HEK293 (cell line): ENCODE results near the gene CD19.
A peak's percentile ranks its signal among the peaks of the same experiment; 100 is the strongest.

Source experiments
- CTCF ChIA-PET: fragments of 350-600 bp; formaldehyde crosslinking; extraction: SDS; loops from one replicate; lab custom pipeline; 2021; ENCODE audit warnings: antibody characterized with exemption; lab: Yijun Ruan, JAX
- POLR2A ChIA-PET: fragments of 300-600 bp; formaldehyde crosslinking; extraction: SDS; loops from one replicate; lab custom pipeline; 2020; ENCODE audit warnings: antibody characterized with exemption, inconsistent platforms; lab: Yijun Ruan, JAX
- H3K27ac ChIP-seq: fragments of 200-500 bp; sonication (Bioruptor generic); 2 replicates; pipeline ENCODE4 v1.5.1; 2014; ENCODE audit warnings: low read depth, low read length, control low read depth, inconsistent platforms; ENCODE audit errors: extremely low read depth
- H3K36me3 ChIP-seq, 2 experiments: fragments of 200-500 bp in 1 of 2; sonication (Bioruptor generic) in 1 of 2; 1 replicate in 1 of 2; 2 replicates in 1 of 2; pipeline ENCODE4 v1.5.1; 2014 to 2017; ENCODE audit warnings: inconsistent platforms in 2 of 2, low read length in 2 of 2; ENCODE audit not compliant: control insufficient read depth in 2 of 2, insufficient read depth in 1 of 2
- H3K4me1 ChIP-seq: fragments of 200-500 bp; sonication (Bioruptor generic); 2 replicates; pipeline ENCODE4 v1.5.1; 2014; ENCODE audit warnings: mild to moderate bottlenecking, low read length, inconsistent platforms; ENCODE audit not compliant: control insufficient read depth, insufficient read depth
- H3K4me3 ChIP-seq: 2 replicates; pipeline ENCODE4 v1.5.1; 2011; ENCODE audit warnings: low read depth, mild to moderate bottlenecking, control low read depth, low read length, moderate library complexity
- H3K9me3 ChIP-seq: fragments of 200-500 bp; sonication (Bioruptor generic); 2 replicates; pipeline ENCODE4 v1.5.1; 2014; ENCODE audit warnings: low read depth, low read length, inconsistent platforms; ENCODE audit not compliant: control insufficient read depth, insufficient read depth
- HOXD13 ChIP-seq: sonication (generic); formaldehyde crosslinking; IDR thresholded peaks from 2 replicates; pipeline ENCODE4 v1.8.0; 2022; ENCODE audit warnings: missing genetic modification reagents, borderline replicate concordance
- IKZF3 ChIP-seq: fragments of 450-650 bp; IDR thresholded peaks from 2 replicates; pipeline ENCODE4 v1.5.0; 2018; ENCODE audit warnings: missing biosample characterization, mild to moderate bottlenecking, missing genetic modification characterization, moderate library complexity
- SETDB1 ChIP-seq: IDR thresholded peaks from one replicate; pipeline ENCODE4 v1.6.1; 2017; ENCODE audit warnings: mild to moderate bottlenecking, low read length, moderate library complexity, mixed read lengths; ENCODE audit not compliant: insufficient read length
- SP3 ChIP-seq: fragments of 450-650 bp; formaldehyde crosslinking; IDR thresholded peaks from 2 replicates; pipeline ENCODE4 v1.5.1; 2016; ENCODE audit warnings: missing biosample characterization, missing genetic modification characterization
- ZNF221 ChIP-seq: fragments of 450-650 bp; formaldehyde crosslinking; IDR thresholded peaks from 2 replicates; pipeline ENCODE4 v1.5.1; 2017; ENCODE audit warnings: missing biosample characterization, missing genetic modification characterization, borderline replicate concordance
- ZNF280D ChIP-seq: fragments of 450-650 bp; formaldehyde crosslinking; IDR thresholded peaks from 2 replicates; pipeline ENCODE4 v1.5.1; 2016; ENCODE audit warnings: missing biosample characterization, missing genetic modification characterization
- ZNF362 ChIP-seq: fragments of 450-650 bp; formaldehyde crosslinking; IDR thresholded peaks from 2 replicates; pipeline ENCODE4 v1.5.1; 2016; ENCODE audit warnings: missing biosample characterization, missing genetic modification characterization
- ZNF513 ChIP-seq: fragments of 450-650 bp; IDR thresholded peaks from 2 replicates; pipeline ENCODE4 v1.5.1; 2018; ENCODE audit warnings: missing biosample characterization, missing genetic modification characterization
- ZNF558 ChIP-seq: fragments of 450-650 bp; formaldehyde crosslinking; IDR thresholded peaks from 2 replicates; pipeline ENCODE4 v1.5.1; 2016; ENCODE audit warnings: missing biosample characterization, missing genetic modification characterization
- ZNF580 ChIP-seq: fragments of 450-650 bp; formaldehyde crosslinking; IDR thresholded peaks from 2 replicates; pipeline ENCODE4 v1.5.1; 2016; ENCODE audit warnings: missing biosample characterization, missing genetic modification characterization
- ZNF837 ChIP-seq: fragments of 450-650 bp; formaldehyde crosslinking; IDR thresholded peaks from 2 replicates; pipeline ENCODE4 v1.5.1; 2016; ENCODE audit warnings: missing biosample characterization, missing genetic modification characterization
- ZSCAN23 ChIP-seq: fragments of 450-650 bp; formaldehyde crosslinking; IDR thresholded peaks from 2 replicates; pipeline ENCODE4 v1.5.1; 2016; ENCODE audit warnings: missing biosample characterization, missing genetic modification characterization
- ZSCAN5A ChIP-seq: fragments of 450-650 bp; formaldehyde crosslinking; IDR thresholded peaks from 2 replicates; pipeline ENCODE4 v1.5.1; 2016; ENCODE audit warnings: missing biosample characterization, missing genetic modification characterization

Gene CD19

GRCh38 chr16:28986492-28986891 is 54.7 kb downstream of the CD19 start:
- POLR2A ChIA-PET: no interaction called here
- peaks cover 0 to 46% of the 10 kb centered on the region in 2 experiments; a peak in 2 of 3 replicates for H3K36me3 ChIP-seq
- no peaks in the 10 kb centered on the region for H3K4me1 ChIP-seq
- no peaks in the 10 kb centered on the region for H3K9me3 ChIP-seq
- CTCF ChIA-PET: interaction anchor here (0.8 to 1.6 kb wide), 2 partner anchors 9 to 12 kb away, joined by 3 to 9 read pairs; partner anchors contain the start of gene SPNS1
- no peak overlapping the region for H3K4me3 ChIP-seq
- TF ChIP-seq HOXD13 (CRISPR knock-in tag): no peak
- no peak for TF ChIP-seq ZSCAN23 (tag by site-specific recombination)
- TF ChIP-seq ZNF513 (tag by site-specific recombination): no peak
- no peak for TF ChIP-seq ZNF221 (tag by site-specific recombination)
- no peak for TF ChIP-seq ZNF362 (tag by site-specific recombination)
- no peak for TF ChIP-seq IKZF3 (tag by site-specific recombination)
- H3K27ac ChIP-seq: no peak overlapping the region

- ChIA-PET CTCF (interaction anchor here (0.6 to 1.6 kb wide), 3 partner anchors 10 to 127 kb away, joined by 4 to 9 read pairs (median 7); no protein-coding TSS in a partner anchor), POLR2A (no interaction called here)
- H3K36me3 ChIP-seq: peaks cover 0 to 38% of the 10 kb centered on the region in 2 experiments; a peak in 2 of 3 replicates
- 0 out of 2 replicates have a peak, but pooled peaks have one; percentile 31 for TF ChIP-seq ZSCAN5A (tag by site-specific recombination)
- no peak for TF ChIP-seq ZNF837
- peak; percentile 66; the same call in 1 of the 2 replicates for TF ChIP-seq ZNF580
- 0 out of 2 replicates have a peak, but pooled peaks have one; percentile 28 for TF ChIP-seq ZNF558
- peak; percentile 27 for TF ChIP-seq SETDB1
- no peak for TF ChIP-seq SP3 (tag by site-specific recombination)
- peak; percentile 97 for TF ChIP-seq ZNF280D (tag by site-specific recombination)
- H3K4me1 ChIP-seq: no peaks in the 10 kb centered on the region
- H3K9me3 ChIP-seq: no peaks in the 10 kb centered on the region
- no peak overlapping the region for H3K4me3 ChIP-seq
- no peak overlapping the region for H3K27ac ChIP-seq
Measured at GRCh38 chr16:28987170-28987853, 55.5 kb downstream of the CD19 start.
